ENCODE results near the gene PROSER2. TPM values are rescaled to one million over a fixed set of nuclear protein-coding genes. Genes with fewer than 3 reads are reported as not detected.

PROSER2 gene
- total and polyA plus RNA-seq, 2 of the 13 experiments (the other 11 are each of a cell fraction or from before 2014, with no cell fraction given) = 6.9 to 7.7 TPM

- H3K4me2 ChIP-seq (ENCODE audit: low read depth, low read length) = peak overlapping the region; percentile 94
- BruUV-seq (replicated peaks) = no TSS peak
- FAIRE-seq (no peak), DNase-seq (ENCODE audit: low spot score) (no peak), ATAC-seq (no peak)
- H4K20me1 ChIP-seq (ENCODE audit: insufficient read depth, low read length) = no peaks in the 10 kb centered on the region
- TF ChIP-seq SYNCRIP (IDR thresholded peaks at IDR 0.05; ENCODE audit: insufficient read depth, low read depth, low read length) (no peak), NR2F2 (IDR thresholded peaks at IDR 0.05; ENCODE audit: borderline replicate concordance, low read depth) (no peak), KLF9 (CRISPR knock-in tag; IDR thresholded peaks at IDR 0.05; ENCODE audit: low read depth) (no peak), ZBTB34 (CRISPR knock-in tag; IDR thresholded peaks at IDR 0.05) (no peak), KDM6A (CRISPR knock-in tag; IDR thresholded peaks at IDR 0.05; ENCODE audit: low read depth) (no peak), NONO (IDR thresholded peaks at IDR 0.05) (0 out of 2 replicates have a peak, but pooled peaks have one; percentile 36), NONO (CRISPR knock-in tag; conservative IDR thresholded peaks at IDR 0.05) (no peak), HNRNPLL (IDR thresholded peaks at IDR 0.05; ENCODE audit: low read depth, low read length, poor library complexity, severe bottlenecking) (peak; percentile 21), ZNF577 (CRISPR knock-in tag; IDR thresholded peaks at IDR 0.05; ENCODE audit: borderline replicate concordance, low read depth) (no peak), ZNF646 (CRISPR knock-in tag; IDR thresholded peaks at IDR 0.05) (peak; percentile 64; the same call in 1 of the 2 replicates), SAFB2 (CRISPR knock-in tag; IDR thresholded peaks at IDR 0.05; ENCODE audit: borderline replicate concordance, low read depth) (no peak), JARID2 (CRISPR knock-in tag; IDR thresholded peaks at IDR 0.05; ENCODE audit: insufficient replicate concordance) (no peak)
- WGBS (ENCODE audit: low lambda C conversion rate) = 90% methylated on average over 23 of the region's 25 CpGs
- H3K4me3 ChIP-seq (replicated peaks in 1 of 3; ENCODE audit: insufficient read depth in 1 of 3, low read depth in 2 of 3, low read length in 3 of 3) = no peak overlapping the region
- H3K9ac ChIP-seq (ENCODE audit: insufficient read depth, low read depth, low read length) = no peak overlapping the region
- H3K27me3 ChIP-seq (ENCODE audit: control insufficient read depth in 1 of 2, insufficient read depth in 2 of 2, low read length in 2 of 2) = 0 out of 5 replicates have a peak, but pooled peaks cover 0 to 3% of the 10 kb centered on the region in 2 experiments
- intact Hi-C loops (cut with micrococcal nuclease; ENCODE audit: unreplicated experiment) (no loop called here), in situ Hi-C loops (cut with HindIII; ENCODE audit: extremely low pct_ligation_motif_present, low pct_unique_long_range_greater_than_20kb) (no loop called here)
- H3K36me3 ChIP-seq (replicated peaks in 1 of 2; ENCODE audit: control insufficient read depth in 1 of 2, insufficient read depth in 2 of 2, low read length in 2 of 2) = no peaks in the 10 kb centered on the region
- POLR2A ChIA-PET = interaction anchor here (0.7 to 3.3 kb wide), 8 partner anchors 11 to 247 kb away, joined by 4 to 25 read pairs (median 10); partner anchors contain the start of gene UPF2
- no peaks in the 10 kb centered on the region for H3K9me3 ChIP-seq (ENCODE audit: low read length)
- CTCF ChIA-PET (ENCODE audit: low intra/inter-chr PET ratio, low total read pairs) = interaction anchor here (0.8 kb wide), 1 partner anchor 191 kb away, joined by 3 read pairs; no protein-coding TSS in a partner anchor
- H2AFZ ChIP-seq (ENCODE audit: low read length) = no peak overlapping the region
- H3K27ac ChIP-seq (ENCODE audit: extremely low read length, insufficient read depth, low read length) = no peak overlapping the region
- H3K79me2 ChIP-seq (ENCODE audit: insufficient read depth, low read length) = no peaks in the 10 kb centered on the region
- peaks cover 56% of the 10 kb centered on the region for H3K4me1 ChIP-seq (ENCODE audit: insufficient read depth, low read length)
Observed at GRCh38 chr10:11795101-11795920, 27.8 kb upstream of the PROSER2 start.

Data from HepG2 (cell line).